ENCODE results near the gene USP47.

The USP47 gene

DNA sequence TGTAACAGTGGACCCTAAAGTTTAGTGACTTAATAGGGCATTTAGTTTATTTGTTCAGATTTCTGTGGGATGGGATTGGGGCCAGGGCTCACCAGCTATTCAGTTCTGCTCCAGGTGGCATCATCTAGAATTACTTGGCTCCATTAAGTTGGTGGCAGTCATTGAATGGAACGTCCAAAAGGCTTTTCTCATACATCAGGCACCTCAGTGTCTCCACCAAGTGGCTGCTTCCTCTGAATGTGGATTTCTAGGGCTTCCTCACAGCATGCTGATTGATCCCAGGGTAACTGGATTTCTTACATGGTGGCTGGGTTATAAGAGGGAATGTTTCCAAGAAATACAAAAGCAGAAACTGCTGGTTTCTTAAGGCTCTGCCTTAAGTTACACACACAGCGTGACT, 34.7 kb downstream of the USP47 start (continued):
- TF ChIP-seq, protein P1, sequence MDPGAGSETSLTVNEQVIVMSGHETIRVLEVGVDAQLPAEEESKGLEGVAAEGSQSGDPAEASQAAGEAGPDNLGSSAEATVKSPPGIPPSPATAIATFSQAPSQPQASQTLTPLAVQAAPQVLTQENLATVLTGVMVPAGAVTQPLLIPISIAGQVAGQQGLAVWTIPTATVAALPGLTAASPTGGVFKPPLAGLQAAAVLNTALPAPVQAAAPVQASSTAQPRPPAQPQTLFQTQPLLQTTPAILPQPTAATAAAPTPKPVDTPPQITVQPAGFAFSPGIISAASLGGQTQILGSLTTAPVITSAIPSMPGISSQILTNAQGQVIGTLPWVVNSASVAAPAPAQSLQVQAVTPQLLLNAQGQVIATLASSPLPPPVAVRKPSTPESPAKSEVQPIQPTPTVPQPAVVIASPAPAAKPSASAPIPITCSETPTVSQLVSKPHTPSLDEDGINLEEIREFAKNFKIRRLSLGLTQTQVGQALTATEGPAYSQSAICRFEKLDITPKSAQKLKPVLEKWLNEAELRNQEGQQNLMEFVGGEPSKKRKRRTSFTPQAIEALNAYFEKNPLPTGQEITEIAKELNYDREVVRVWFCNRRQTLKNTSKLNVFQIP (CRISPR knock-in tag; IDR thresholded peaks at IDR 0.05; ENCODE audit: borderline replicate concordance, low read depth), result no peak

DNA sequence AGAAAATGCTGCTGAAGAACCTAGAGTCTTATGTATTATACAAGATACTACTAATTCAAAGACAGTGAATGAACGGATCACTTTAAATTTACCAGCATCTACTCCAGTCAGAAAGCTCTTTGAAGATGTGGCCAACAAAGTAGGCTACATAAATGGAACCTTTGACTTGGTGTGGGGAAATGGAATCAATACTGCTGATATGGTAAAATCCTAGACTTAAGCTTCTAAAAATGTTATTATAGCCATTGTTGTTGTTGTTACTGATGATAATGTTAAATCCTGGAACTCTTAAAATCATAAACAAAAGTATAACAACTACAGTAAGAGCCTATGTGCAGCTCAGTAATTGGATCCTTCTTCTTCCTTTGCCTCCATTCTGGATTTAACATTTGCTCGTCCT, 38.4 kb downstream of the USP47 start:
- ATAC-seq, result no peak
- TF ChIP-seq PPARA (CRISPR knock-in tag; IDR thresholded peaks at IDR 0.05; ENCODE audit: borderline replicate concordance), result no peak
- no peak for TF ChIP-seq ARNTL (CRISPR knock-in tag; IDR thresholded peaks at IDR 0.05; ENCODE audit: borderline replicate concordance, low read depth)
- TF ChIP-seq, protein P2, sequence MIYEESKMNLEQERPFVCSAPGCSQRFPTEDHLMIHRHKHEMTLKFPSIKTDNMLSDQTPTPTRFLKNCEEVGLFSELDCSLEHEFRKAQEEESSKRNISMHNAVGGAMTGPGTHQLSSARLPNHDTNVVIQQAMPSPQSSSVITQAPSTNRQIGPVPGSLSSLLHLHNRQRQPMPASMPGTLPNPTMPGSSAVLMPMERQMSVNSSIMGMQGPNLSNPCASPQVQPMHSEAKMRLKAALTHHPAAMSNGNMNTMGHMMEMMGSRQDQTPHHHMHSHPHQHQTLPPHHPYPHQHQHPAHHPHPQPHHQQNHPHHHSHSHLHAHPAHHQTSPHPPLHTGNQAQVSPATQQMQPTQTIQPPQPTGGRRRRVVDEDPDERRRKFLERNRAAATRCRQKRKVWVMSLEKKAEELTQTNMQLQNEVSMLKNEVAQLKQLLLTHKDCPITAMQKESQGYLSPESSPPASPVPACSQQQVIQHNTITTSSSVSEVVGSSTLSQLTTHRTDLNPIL (CRISPR knock-in tag; IDR thresholded peaks at IDR 0.05; ENCODE audit: low read depth), result no peak

DNA sequence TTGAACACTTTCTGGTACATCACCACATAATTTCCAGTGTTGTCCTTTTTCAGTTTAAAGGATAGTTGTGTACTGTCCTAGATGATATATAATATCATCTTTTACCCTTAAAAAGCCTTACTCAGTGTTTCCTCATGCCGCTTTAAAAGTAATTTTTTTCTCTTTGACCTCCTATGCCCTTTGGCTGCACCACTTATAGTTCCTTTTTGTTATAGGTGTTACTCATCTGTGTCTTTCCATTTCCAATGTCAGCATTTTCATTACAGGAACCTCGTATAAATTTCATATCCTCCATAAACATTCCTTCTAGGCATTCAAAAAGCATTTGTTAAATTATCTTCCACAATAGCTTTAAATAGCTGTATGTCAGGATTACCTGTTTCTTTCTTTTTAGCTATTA, 40.8 kb downstream of the USP47 start:
- TF ChIP-seq ZFP30 (CRISPR knock-in tag; IDR thresholded peaks at IDR 0.05) (no peak), ZC3H10 (CRISPR knock-in tag; IDR thresholded peaks at IDR 0.05) (no peak), OSR1 (CRISPR knock-in tag; IDR thresholded peaks at IDR 0.05) (no peak), ISL1 (CRISPR knock-in tag; IDR thresholded peaks at IDR 0.05) (no peak), ZNF8 (CRISPR knock-in tag; IDR thresholded peaks at IDR 0.05) (no peak), SNAI2 (CRISPR knock-in tag; IDR thresholded peaks at IDR 0.05) (no peak), ZFP3 (CRISPR knock-in tag; IDR thresholded peaks at IDR 0.05) (no peak), RARB (CRISPR knock-in tag; IDR thresholded peaks at IDR 0.05) (no peak), ZNF70 (CRISPR knock-in tag; IDR thresholded peaks at IDR 0.05) (no peak), CSDC2 (CRISPR knock-in tag; IDR thresholded peaks at IDR 0.05) (no peak), PPARA (CRISPR knock-in tag; IDR thresholded peaks at IDR 0.05; ENCODE audit: borderline replicate concordance) (no peak), ESRRG (CRISPR knock-in tag; IDR thresholded peaks at IDR 0.05) (no peak), TCF4 (CRISPR knock-in tag; IDR thresholded peaks at IDR 0.05; ENCODE audit: borderline replicate concordance) (no peak)
- TF ChIP-seq, protein P3, sequence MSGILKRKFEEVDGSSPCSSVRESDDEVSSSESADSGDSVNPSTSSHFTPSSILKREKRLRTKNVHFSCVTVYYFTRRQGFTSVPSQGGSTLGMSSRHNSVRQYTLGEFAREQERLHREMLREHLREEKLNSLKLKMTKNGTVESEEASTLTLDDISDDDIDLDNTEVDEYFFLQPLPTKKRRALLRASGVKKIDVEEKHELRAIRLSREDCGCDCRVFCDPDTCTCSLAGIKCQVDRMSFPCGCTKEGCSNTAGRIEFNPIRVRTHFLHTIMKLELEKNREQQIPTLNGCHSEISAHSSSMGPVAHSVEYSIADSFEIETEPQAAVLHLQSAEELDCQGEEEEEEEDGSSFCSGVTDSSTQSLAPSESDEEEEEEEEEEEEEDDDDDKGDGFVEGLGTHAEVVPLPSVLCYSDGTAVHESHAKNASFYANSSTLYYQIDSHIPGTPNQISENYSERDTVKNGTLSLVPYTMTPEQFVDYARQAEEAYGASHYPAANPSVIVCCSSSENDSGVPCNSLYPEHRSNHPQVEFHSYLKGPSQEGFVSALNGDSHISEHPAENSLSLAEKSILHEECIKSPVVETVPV (CRISPR knock-in tag; IDR thresholded peaks at IDR 0.05), result no peak
- TF ChIP-seq, protein P2 (CRISPR knock-in tag; IDR thresholded peaks at IDR 0.05; ENCODE audit: low read depth), result no peak
- TF ChIP-seq, protein P4, sequence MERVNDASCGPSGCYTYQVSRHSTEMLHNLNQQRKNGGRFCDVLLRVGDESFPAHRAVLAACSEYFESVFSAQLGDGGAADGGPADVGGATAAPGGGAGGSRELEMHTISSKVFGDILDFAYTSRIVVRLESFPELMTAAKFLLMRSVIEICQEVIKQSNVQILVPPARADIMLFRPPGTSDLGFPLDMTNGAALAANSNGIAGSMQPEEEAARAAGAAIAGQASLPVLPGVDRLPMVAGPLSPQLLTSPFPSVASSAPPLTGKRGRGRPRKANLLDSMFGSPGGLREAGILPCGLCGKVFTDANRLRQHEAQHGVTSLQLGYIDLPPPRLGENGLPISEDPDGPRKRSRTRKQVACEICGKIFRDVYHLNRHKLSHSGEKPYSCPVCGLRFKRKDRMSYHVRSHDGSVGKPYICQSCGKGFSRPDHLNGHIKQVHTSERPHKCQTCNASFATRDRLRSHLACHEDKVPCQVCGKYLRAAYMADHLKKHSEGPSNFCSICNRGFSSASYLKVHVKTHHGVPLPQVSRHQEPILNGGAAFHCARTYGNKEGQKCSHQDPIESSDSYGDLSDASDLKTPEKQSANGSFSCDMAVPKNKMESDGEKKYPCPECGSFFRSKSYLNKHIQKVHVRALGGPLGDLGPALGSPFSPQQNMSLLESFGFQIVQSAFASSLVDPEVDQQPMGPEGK (CRISPR knock-in tag; IDR thresholded peaks at IDR 0.05; ENCODE audit: borderline replicate concordance), result no peak
- TF ChIP-seq, protein P1 (CRISPR knock-in tag; IDR thresholded peaks at IDR 0.05; ENCODE audit: borderline replicate concordance, low read depth), result no peak
- TF ChIP-seq, protein P5, sequence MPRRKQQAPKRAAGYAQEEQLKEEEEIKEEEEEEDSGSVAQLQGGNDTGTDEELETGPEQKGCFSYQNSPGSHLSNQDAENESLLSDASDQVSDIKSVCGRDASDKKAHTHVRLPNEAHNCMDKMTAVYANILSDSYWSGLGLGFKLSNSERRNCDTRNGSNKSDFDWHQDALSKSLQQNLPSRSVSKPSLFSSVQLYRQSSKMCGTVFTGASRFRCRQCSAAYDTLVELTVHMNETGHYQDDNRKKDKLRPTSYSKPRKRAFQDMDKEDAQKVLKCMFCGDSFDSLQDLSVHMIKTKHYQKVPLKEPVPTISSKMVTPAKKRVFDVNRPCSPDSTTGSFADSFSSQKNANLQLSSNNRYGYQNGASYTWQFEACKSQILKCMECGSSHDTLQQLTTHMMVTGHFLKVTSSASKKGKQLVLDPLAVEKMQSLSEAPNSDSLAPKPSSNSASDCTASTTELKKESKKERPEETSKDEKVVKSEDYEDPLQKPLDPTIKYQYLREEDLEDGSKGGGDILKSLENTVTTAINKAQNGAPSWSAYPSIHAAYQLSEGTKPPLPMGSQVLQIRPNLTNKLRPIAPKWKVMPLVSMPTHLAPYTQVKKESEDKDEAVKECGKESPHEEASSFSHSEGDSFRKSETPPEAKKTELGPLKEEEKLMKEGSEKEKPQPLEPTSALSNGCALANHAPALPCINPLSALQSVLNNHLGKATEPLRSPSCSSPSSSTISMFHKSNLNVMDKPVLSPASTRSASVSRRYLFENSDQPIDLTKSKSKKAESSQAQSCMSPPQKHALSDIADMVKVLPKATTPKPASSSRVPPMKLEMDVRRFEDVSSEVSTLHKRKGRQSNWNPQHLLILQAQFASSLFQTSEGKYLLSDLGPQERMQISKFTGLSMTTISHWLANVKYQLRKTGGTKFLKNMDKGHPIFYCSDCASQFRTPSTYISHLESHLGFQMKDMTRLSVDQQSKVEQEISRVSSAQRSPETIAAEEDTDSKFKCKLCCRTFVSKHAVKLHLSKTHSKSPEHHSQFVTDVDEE (CRISPR knock-in tag; IDR thresholded peaks at IDR 0.05), result no peak
- no peak for ATAC-seq

Measured in SK-N-SH treated with all-trans-retinoic acid at 6 μM for 48 hours (cell line).